ENCODE data around the gene KY.

DNA sequence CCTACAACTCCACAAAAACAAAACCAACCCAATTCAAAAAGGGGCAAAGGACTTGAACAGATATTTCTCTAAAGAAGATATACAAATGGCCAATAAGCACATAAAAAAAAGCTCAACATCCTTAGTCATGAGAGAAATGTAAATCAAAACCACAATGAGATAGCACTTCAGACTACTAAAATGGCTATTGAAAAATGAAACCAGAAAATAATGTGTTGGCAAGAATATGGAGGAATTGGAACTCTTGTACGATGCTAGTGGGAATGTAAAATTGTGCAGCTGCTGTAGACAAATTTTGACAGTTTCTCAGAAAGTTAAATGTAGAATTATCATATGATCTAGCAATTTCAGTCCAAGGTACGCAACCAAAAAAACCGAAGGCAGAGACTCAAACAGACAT lies 29.0 kb downstream of the KY start:
- TF ChIP-seq CEBPB (IDR thresholded peaks at IDR 0.05; ENCODE audit: low read depth, low read length) (no peak), SP1 (IDR thresholded peaks at IDR 0.05; ENCODE audit: low read depth, low read length) (no peak), POLR2A (IDR thresholded peaks at IDR 0.05; ENCODE audit: control extremely low read depth in 1 of 2, low read depth in 2 of 2, low read length in 2 of 2) (no peak), CTCF (IDR thresholded peaks at IDR 0.05; ENCODE audit: control extremely low read depth in 1 of 3, insufficient read depth in 1 of 3, low read depth in 1 of 3, low read length in 3 of 3) (no peak), SIN3A (conservative IDR thresholded peaks at IDR 0.05 in 1 of 2, IDR thresholded peaks at IDR 0.05 in 1 of 2; ENCODE audit: low read depth in 1 of 2, low read length in 2 of 2) (no peak), EP300 (IDR thresholded peaks at IDR 0.05; ENCODE audit: borderline replicate concordance in 1 of 2, low read depth in 2 of 2, low read length in 2 of 2) (no peak), YY1 (IDR thresholded peaks at IDR 0.05; ENCODE audit: low read depth, low read length) (no peak), EZH2 (IDR thresholded peaks at IDR 0.05; ENCODE audit: low read depth, low read length, severe bottlenecking) (no peak), RNF2 (IDR thresholded peaks at IDR 0.05; ENCODE audit: borderline replicate concordance, low read depth, low read length, missing control alignments, poor library complexity, severe bottlenecking) (no peak), JUND (IDR thresholded peaks at IDR 0.05; ENCODE audit: low read length) (no peak), TAF1 (IDR thresholded peaks at IDR 0.05; ENCODE audit: low read depth, low read length) (no peak)
- TF ChIP-seq, protein P1, sequence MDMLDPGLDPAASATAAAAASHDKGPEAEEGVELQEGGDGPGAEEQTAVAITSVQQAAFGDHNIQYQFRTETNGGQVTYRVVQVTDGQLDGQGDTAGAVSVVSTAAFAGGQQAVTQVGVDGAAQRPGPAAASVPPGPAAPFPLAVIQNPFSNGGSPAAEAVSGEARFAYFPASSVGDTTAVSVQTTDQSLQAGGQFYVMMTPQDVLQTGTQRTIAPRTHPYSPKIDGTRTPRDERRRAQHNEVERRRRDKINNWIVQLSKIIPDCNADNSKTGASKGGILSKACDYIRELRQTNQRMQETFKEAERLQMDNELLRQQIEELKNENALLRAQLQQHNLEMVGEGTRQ (IDR thresholded peaks at IDR 0.05; ENCODE audit: low read length): no peak

Measured in H1 (cell line).